ENCODE results near the gene SBF2.
"Not testable (repeated sequence)": the region's sequence is repeated elsewhere in the genome, so short reads cannot be mapped to it uniquely, and the experiment has no call there.

Gene SBF2

GRCh38 chr11:9973921-9974320, 320.1 kb downstream of the SBF2 start:
- DNase-seq (ENCODE audit: extremely low read depth in 1 of 2, low read depth in 1 of 2) = no peak

- DNase-seq (ENCODE audit: extremely low read depth in 1 of 2, low read depth in 1 of 2) = no peak
Measured at GRCh38 chr11:9972989-9973388, 321.0 kb downstream of the SBF2 start.

DNA sequence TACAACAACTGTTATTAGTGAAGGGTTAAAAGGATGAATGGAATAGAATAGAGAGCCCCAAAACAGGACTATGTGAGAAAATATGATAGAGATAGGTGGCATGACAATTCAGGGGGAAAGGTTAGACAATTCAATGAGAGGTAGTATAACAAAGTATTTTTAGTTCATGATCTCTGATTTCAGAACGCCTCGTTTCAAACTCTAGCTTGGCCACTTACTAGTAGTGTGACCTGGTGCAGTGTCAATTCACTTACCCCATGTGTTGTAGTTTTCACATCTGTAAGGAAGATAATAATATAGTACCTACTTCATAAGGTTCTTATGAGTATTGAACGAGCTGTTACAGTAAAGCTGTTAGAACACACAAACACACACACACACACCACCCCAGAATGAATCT, 322.1 kb downstream of the SBF2 start:
- no peak for DNase-seq (ENCODE audit: extremely low read depth in 1 of 2, low read depth in 1 of 2)

DNA sequence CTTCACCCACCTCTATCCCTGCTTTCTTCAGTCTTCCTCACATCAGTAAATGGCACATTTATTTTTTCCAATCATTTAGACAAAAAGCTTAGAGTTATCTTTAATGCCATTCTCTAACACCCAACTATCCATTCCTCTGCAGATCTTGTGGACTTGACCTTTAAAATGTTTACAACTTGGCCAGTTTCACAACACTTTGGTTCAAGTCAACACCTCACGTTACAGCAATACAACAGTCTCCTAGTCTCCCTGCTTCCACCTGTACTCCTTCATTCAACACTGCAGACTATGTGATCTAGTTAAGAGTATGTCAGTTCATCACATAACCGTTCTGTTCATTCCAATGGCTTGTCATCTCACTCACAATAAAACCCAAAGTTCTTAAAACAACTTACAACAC, 325.0 kb downstream of the SBF2 start:
- DNase-seq (ENCODE audit: extremely low read depth in 1 of 2, low read depth in 1 of 2) = no peak

GRCh38 chr11:9962722-9963121, 331.3 kb downstream of the SBF2 start:
- DNase-seq (ENCODE audit: extremely low read depth in 1 of 2, low read depth in 1 of 2) = no peak

DNA sequence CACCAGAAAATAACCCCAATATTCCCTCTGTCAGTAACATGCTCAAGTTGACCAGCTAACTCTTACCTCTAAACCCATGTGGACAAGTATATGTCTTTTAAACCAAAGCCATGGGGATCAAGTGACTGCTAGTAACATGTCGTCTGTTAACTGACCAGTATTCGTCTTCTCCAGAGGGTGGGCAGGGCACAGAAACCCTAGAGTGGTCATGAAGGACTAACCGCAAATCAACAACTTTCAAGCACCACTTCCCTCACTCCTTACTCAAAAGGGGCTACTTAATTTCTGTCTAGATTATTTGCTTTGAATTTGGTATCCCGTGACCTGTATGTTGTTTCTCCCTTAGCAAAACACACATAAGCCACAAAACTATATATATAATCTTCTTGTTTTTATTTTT, 336.9 kb downstream of the SBF2 start:
- DNase-seq (ENCODE audit: extremely low read depth in 1 of 2, low read depth in 1 of 2) = no peak

DNA sequence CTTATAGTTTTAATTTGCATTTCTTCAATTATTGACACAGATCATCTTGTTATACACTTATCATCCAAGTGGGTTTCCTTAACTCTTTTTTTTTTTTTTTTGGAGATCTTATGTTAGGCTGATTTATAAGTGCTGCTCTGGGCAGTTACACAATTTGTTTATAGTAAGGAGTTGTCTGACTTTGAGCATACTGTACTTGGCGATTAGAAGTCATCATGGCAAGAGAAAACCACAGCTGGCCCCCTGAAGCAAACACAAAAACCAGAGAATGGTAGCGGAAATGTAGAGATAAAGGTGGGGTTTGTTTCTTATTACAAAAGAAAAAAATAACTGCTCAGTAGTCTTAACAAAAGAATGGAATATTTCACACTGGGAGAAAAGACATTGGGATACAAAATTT, 337.5 kb downstream of the SBF2 start:
- no peak for DNase-seq (ENCODE audit: extremely low read depth in 1 of 2, low read depth in 1 of 2)

DNA sequence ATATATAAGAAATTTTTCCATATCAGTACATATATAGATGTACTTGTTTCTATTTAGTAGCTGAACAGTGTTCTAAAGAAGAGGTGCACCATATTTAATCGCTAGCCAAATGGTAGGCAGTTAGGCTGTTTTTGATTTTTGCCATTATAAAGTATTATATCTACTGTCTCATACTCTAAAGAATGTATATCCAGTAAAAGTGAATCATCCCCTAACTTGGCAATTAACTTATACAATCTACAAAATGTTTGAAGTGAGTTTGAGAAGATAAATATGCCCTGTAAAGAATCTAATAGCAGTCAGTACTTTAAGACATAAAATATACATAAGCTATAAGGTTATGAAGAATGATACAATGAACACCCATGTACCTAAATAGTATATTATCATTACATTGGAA, 338.6 kb downstream of the SBF2 start:
- no peak for DNase-seq (ENCODE audit: extremely low read depth in 1 of 2, low read depth in 1 of 2)

GRCh38 chr11:9953994-9954626, 339.9 kb downstream of the SBF2 start:
- DNase-seq (ENCODE audit: extremely low read depth in 1 of 2, low read depth in 1 of 2) = no peak

- no peak for DNase-seq (ENCODE audit: extremely low read depth in 1 of 2, low read depth in 1 of 2)
Measured at GRCh38 chr11:9952511-9953196, 341.4 kb downstream of the SBF2 start.

GRCh38 chr11:9951807-9952206, 342.2 kb downstream of the SBF2 start:
- no peak for DNase-seq (ENCODE audit: extremely low read depth in 1 of 2, low read depth in 1 of 2)

- DNase-seq (ENCODE audit: extremely low read depth in 1 of 2, low read depth in 1 of 2) = no peak
Measured at GRCh38 chr11:9950462-9950861, 343.6 kb downstream of the SBF2 start.

DNA sequence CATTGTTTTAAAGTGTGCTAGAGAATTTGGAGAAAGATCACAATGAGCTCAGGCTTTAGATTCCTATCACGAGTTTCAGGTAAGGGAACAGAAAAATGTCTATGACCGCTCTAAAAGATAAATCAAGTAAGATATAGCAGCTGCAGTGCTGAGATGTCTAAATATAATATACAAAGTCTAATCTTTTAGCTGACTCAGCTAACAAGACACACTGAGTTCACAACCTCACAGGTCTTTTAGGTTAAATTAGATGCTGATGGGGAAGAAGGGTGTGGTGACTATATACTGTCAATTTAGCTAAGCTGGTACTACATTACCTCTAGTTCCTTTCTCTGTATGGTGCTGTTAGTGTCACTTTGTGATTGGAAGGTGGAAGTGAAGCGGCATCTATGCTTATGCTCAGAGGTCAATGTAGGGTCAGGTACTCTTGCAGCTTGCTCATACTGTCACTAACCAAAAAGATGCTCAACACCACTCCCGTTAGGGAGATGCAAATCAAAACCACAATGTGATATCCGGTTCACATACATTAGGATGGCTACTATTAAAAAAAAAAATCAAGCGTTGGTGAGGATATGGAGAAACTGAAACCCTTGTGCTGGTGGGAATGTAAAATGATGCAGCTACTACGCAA, 346.7 kb downstream of the SBF2 start:
- no peak for DNase-seq (ENCODE audit: extremely low read depth in 1 of 2, low read depth in 1 of 2)

- DNase-seq (ENCODE audit: extremely low read depth in 1 of 2, low read depth in 1 of 2) = not testable (repeated sequence)
Measured at GRCh38 chr11:9945680-9946079, 348.3 kb downstream of the SBF2 start.

DNA sequence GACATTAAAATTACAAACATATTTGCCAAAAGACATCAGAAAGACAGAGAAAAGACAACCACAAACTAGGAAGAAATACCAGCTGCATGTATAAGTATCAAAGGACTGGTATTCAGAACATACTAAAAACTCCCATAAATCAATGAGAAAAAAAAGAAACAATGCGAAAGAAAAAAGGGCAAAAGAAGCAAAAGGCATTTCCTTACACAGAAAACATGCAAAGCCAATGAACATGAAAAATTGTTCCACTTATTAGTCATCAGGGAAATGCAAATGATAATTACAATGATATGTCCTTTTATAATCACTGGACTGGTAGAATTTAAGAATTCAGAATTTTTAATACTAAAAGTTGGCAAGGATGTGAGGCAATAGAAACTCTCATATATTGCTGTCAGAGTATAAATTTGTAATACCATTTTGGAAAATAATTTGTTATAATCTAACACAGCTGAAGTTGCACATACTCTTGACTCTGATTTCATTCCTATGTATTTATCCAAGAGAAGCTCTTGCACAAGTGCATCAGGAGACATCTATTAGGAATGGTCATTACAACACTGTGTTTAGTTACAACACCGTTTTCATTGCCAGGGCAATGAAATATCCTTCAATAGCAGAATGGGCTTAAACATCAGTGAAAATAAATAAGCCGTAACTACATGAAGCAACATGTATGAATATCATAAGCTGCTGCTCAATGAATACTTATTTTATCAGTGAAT, 350.5 kb downstream of the SBF2 start:
- DNase-seq (ENCODE audit: extremely low read depth in 1 of 2, low read depth in 1 of 2) = no peak

DNA sequence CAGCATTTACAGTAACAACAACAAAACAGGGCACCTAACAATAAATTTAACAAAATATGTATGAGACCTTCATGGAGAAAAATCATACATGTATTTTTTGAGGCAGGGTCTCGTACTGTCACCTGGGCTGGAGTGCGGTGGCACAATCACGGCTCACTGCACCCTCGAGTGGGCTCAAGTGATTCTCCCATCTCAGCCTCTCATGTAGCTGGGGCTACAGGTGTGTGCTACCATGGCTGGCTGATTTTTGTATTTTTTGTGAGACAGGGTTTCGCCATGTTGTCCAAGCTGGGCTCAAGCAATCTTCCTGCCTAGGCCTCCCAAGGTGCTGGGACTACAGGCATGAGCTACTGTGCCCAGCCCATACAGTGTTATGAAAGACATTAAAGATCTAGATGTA, 352.0 kb downstream of the SBF2 start:
- no peak for DNase-seq (ENCODE audit: extremely low read depth in 1 of 2, low read depth in 1 of 2)

DNA sequence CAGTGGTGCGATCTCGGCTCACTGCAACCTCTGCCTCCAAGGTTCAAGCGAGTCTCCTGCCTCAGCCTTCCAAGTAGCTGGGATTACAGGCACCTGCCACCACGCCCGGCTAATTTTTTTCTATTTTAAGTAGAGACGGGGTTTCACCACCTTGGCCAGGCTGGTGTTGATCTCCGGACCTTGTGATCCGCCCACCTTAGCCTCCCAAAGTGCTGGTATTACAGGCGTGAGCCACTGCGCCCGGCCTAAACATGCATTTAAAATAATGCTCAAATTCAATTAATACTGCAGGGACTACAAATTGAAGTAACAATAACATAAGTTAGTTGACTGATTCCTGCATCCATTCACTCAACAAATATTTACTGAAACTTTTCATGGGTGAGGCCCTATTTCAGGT, 354.9 kb downstream of the SBF2 start:
- DNase-seq (ENCODE audit: extremely low read depth in 1 of 2, low read depth in 1 of 2) = not testable (repeated sequence)

DNA sequence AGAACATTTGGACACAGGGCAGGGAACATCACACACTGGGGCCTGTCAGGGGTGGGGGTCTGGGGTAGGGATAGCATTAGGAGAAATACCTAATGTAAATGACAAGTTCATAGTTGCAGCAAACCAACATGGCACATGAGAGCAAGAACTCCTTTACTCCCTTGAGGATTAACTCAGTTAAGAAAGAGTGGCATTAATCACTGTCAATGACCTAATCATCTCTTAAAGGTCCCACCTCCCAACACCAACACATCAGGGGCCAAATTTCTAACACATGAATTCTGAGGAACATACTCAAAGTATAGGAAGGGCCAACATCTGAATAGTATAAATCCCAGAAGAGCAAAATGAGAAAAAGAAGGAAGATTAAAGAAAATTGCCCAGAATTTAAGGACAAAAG, 357.3 kb downstream of the SBF2 start:
- DNase-seq (ENCODE audit: extremely low read depth in 1 of 2, low read depth in 1 of 2) = no peak

DNA sequence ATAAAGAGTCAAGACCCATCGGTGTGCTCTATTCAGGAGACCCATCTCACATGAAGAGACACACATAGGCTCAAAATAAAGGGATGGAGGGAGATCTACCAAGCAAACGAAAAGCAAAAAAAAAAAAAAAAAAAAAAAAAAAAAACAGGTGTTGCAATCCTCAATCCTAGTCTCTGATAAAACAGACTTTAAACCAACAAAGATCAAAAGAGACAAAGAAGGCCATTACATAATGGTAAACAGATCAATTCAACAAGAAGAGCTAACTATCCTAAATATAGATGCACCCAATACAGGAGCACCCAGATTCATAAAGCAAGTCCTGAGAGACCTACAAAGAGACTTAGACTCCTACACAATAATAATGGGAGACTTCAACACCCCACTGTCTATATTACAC, 361.2 kb downstream of the SBF2 start:
- not testable (repeated sequence) for DNase-seq (ENCODE audit: extremely low read depth in 1 of 2, low read depth in 1 of 2)

GRCh38 chr11:9930562-9931331, 363.3 kb downstream of the SBF2 start:
- DNase-seq (ENCODE audit: extremely low read depth in 1 of 2, low read depth in 1 of 2) = not testable (repeated sequence)

DNA sequence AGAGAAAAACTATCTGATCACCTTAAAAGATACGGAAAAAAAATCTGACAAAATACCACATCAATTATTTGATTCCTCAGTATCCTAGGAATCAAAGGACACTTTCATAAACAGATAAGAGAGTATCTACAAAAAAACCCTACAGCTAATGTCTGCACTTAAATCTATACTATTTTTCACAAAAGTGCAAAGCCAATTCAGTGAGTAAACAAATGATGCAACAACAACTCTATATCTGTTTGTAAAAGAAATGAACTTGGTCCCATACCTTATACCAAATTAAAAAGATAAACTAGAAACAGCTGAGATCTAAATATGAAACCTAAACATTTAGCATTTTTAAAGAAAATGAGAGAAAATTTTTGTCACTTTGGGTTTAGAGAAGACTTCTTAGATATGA, 366.3 kb downstream of the SBF2 start:
- no peak for DNase-seq (ENCODE audit: extremely low read depth in 1 of 2, low read depth in 1 of 2)

Measured in activated CD8-positive, alpha-beta memory T cell treated with anti-CD3 and anti-CD28 coated beads for 1 hour (primary cell).